ENCODE measurements around the gene ABCD1.

DNA sequence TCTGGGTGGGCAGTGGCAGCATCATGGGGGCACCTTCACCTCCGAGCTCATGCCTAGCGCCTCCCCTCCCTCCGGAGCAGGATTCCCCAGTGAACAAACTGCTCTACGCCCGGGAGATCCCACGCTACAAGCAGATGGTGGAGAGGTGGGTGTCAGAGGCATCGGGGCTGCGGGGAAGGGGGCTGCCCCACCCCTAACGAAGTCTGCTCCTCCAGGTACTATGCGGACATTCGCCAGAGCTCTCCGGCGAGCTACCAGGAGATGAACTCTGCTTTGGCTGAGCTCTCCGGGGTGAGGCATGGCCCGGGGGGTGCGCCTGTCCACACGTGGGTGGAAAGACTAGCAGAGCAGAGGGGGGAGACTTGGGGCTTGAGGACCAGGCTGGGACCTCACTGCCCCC is 53.5 kb downstream of the ABCD1 start:
- TF ChIP-seq POLR2AphosphoS5 (IDR thresholded peaks at IDR 0.05) (no peak), EP300 (IDR thresholded peaks at IDR 0.05) (no peak)
- TF ChIP-seq, protein P1, sequence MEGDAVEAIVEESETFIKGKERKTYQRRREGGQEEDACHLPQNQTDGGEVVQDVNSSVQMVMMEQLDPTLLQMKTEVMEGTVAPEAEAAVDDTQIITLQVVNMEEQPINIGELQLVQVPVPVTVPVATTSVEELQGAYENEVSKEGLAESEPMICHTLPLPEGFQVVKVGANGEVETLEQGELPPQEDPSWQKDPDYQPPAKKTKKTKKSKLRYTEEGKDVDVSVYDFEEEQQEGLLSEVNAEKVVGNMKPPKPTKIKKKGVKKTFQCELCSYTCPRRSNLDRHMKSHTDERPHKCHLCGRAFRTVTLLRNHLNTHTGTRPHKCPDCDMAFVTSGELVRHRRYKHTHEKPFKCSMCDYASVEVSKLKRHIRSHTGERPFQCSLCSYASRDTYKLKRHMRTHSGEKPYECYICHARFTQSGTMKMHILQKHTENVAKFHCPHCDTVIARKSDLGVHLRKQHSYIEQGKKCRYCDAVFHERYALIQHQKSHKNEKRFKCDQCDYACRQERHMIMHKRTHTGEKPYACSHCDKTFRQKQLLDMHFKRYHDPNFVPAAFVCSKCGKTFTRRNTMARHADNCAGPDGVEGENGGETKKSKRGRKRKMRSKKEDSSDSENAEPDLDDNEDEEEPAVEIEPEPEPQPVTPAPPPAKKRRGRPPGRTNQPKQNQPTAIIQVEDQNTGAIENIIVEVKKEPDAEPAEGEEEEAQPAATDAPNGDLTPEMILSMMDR (IDR thresholded peaks at IDR 0.05), result no peak

All from gastroesophageal sphincter (tissue), 3 donors.